KMS-11 (cell line): ENCODE data around the gene MAP3K4.
A peak's percentile ranks its signal among the peaks of the same experiment; 100 is the strongest.

Source experiments
- H2AFZ ChIP-seq: fragments of 200-600 bp; sonication (generic); 2 replicates; pipeline ENCODE4 v1.6.1; 2016; ENCODE audit warnings: antibody characterized with exemption, mixed run types, low read depth
- H3K27ac ChIP-seq: fragments of 200-600 bp; sonication (generic); 2 replicates; pipeline ENCODE4 v1.6.1; 2016; ENCODE audit warnings: mild to moderate bottlenecking, mixed run types
- H3K27me3 ChIP-seq: fragments of 200-600 bp; sonication (generic); 2 replicates; pipeline ENCODE4 v1.6.1; 2017; ENCODE audit warnings: mild to moderate bottlenecking, low read depth, mixed run types, moderate library complexity; ENCODE audit not compliant: insufficient read depth
- H3K36me3 ChIP-seq: fragments of 200-600 bp; sonication (generic); 2 replicates; pipeline ENCODE4 v1.6.1; 2017; ENCODE audit warnings: mild to moderate bottlenecking, mixed run types; ENCODE audit not compliant: insufficient read depth
- H3K4me1 ChIP-seq: fragments of 200-600 bp; sonication (generic); 2 replicates; pipeline ENCODE4 v1.6.1; 2016; ENCODE audit warnings: mild to moderate bottlenecking, low read depth, mixed run types; ENCODE audit not compliant: poor library complexity, severe bottlenecking
- H3K4me2 ChIP-seq: fragments of 200-600 bp; sonication (generic); 2 replicates; pipeline ENCODE4 v1.7.0; 2016; ENCODE audit warnings: mild to moderate bottlenecking, mixed run types
- H3K4me3 ChIP-seq: fragments of 200-600 bp; sonication (generic); IDR thresholded peaks from 2 replicates; pipeline ENCODE4 v1.6.1; 2017; ENCODE audit warnings: low read depth, low read length, mixed read lengths; ENCODE audit not compliant: insufficient read depth
- H3K79me2 ChIP-seq: fragments of 200-600 bp; sonication (generic); 2 replicates; pipeline ENCODE4 v1.6.1; 2016; ENCODE audit warnings: low read depth, mixed run types; ENCODE audit not compliant: insufficient read depth
- H3K9ac ChIP-seq: fragments of 200-600 bp; sonication (generic); 2 replicates; pipeline ENCODE4 v1.6.1; 2016; ENCODE audit warnings: mild to moderate bottlenecking, mixed run types
- H4K20me1 ChIP-seq: fragments of 200-600 bp; sonication (generic); 2 replicates; pipeline ENCODE4 v1.6.1; 2016; ENCODE audit warnings: mild to moderate bottlenecking, mixed run types; ENCODE audit not compliant: insufficient read depth
- TF ChIP-seq, protein P1 (sequence below): fragments of 200-600 bp; sonication (generic); conservative IDR thresholded peaks from 2 replicates; pipeline ENCODE4 v1.6.1; 2017; ENCODE audit warnings: low read depth, mild to moderate bottlenecking, antibody characterized with exemption, low read length, moderate library complexity, mixed read lengths

Gene MAP3K4

DNA sequence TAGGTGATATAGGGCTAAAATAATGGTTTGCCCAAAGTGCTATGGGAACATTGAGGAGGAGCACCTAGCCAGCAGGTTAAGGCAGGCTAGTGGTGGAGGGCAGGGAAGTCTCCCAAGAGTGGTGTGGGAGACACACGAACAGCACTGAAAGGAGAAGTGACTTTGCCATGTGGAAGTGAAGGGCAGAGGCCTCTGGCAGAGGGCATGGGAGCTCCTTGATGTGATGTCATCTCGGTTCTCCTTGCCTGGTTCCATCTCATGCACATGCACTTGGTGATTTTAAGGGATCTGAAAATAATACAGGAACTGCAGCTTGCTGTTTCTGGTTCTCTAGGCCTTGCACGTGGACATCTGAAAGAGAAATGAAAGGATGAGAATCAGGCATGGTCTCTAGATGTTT, 4.7 kb upstream of the MAP3K4 start:
- no peak overlapping the region for H3K27ac ChIP-seq
- H2AFZ ChIP-seq: no peak overlapping the region
- H3K36me3 ChIP-seq: no peaks in the 10 kb centered on the region
- H4K20me1 ChIP-seq: no peaks in the 10 kb centered on the region
- H3K79me2 ChIP-seq: no peaks in the 10 kb centered on the region
- peaks cover 9% of the 10 kb centered on the region for H3K4me1 ChIP-seq
- no peak overlapping the region for H3K4me3 ChIP-seq
- H3K9ac ChIP-seq: no peak overlapping the region
- TF ChIP-seq, protein P1, sequence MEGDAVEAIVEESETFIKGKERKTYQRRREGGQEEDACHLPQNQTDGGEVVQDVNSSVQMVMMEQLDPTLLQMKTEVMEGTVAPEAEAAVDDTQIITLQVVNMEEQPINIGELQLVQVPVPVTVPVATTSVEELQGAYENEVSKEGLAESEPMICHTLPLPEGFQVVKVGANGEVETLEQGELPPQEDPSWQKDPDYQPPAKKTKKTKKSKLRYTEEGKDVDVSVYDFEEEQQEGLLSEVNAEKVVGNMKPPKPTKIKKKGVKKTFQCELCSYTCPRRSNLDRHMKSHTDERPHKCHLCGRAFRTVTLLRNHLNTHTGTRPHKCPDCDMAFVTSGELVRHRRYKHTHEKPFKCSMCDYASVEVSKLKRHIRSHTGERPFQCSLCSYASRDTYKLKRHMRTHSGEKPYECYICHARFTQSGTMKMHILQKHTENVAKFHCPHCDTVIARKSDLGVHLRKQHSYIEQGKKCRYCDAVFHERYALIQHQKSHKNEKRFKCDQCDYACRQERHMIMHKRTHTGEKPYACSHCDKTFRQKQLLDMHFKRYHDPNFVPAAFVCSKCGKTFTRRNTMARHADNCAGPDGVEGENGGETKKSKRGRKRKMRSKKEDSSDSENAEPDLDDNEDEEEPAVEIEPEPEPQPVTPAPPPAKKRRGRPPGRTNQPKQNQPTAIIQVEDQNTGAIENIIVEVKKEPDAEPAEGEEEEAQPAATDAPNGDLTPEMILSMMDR: no peak
- no peaks in the 10 kb centered on the region for H3K27me3 ChIP-seq
- no peak overlapping the region for H3K4me2 ChIP-seq

DNA sequence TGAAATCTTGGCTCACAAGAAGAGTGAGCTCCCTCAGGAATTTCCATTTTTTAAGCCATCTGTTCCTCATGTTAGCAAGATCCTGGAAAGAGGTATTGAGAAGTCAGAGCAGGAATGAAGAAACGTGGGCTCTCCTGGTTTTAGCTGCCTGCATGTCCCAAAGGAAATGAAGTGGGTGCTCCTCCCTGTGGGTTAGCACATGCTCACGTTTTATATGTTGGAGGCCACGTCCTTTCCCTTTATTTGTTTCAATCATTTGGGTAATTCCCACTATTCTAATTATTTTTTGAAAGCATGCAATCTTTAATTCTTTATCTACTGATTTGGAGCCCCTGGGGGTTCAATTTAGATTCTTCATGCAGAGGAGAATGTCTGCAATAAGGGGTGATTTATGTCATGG, 4.3 kb upstream of the MAP3K4 start:
- Histone ChIP-seq H3K4me1 (peaks cover 9% of the 10 kb centered on the region), H3K27ac (no peak overlapping the region), H3K4me2 (no peak overlapping the region), H4K20me1 (no peaks in the 10 kb centered on the region), H3K36me3 (no peaks in the 10 kb centered on the region), H3K4me3 (no peak overlapping the region), H3K79me2 (no peaks in the 10 kb centered on the region; the same call in 1 of the 2 replicates), H3K9ac (no peak overlapping the region), H2AFZ (no peak overlapping the region), H3K27me3 (no peaks in the 10 kb centered on the region)
- TF ChIP-seq, protein P1: no peak

DNA sequence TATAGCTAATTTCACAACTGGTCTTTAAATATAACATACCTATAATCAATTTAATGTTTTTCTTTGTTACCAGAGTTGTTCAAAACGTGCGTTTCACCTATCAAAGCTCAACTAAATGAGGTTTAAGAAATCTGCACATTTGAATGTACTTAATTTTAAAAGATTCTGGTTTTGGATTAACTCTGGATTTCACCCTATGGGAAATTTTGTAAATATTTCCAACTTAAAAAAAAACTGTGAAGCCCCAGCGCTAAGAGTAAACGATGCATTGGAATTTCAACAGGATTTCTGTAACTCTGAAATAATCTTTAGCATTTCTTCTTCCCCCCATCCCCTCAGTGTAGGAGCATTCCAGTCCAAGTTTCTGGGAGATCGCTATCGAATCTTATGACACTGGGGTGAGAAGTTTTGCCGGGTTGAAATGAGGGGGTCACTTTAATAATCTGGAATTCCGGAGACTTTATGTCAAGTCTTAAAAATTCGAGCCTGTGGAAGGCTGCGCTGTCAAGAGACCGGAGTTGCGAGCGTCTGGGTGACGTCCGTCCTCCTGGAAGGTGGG, 643 bp upstream of the MAP3K4 start:
- Histone ChIP-seq H3K36me3 (no peaks in the 10 kb centered on the region), H3K4me1 (peaks cover 40% of the 10 kb centered on the region), H3K79me2 (peaks cover 30% of the 10 kb centered on the region), H2AFZ (peak overlapping the region; percentile 72), H3K27me3 (no peaks in the 10 kb centered on the region), H4K20me1 (peaks cover 11% of the 10 kb centered on the region), H3K4me2 (peak overlapping the region; percentile 91), H3K4me3 (no peak overlapping the region), H3K27ac (peak overlapping the region; percentile 84), H3K9ac (peak overlapping the region; percentile 86)
- TF ChIP-seq, protein P1: no peak

DNA sequence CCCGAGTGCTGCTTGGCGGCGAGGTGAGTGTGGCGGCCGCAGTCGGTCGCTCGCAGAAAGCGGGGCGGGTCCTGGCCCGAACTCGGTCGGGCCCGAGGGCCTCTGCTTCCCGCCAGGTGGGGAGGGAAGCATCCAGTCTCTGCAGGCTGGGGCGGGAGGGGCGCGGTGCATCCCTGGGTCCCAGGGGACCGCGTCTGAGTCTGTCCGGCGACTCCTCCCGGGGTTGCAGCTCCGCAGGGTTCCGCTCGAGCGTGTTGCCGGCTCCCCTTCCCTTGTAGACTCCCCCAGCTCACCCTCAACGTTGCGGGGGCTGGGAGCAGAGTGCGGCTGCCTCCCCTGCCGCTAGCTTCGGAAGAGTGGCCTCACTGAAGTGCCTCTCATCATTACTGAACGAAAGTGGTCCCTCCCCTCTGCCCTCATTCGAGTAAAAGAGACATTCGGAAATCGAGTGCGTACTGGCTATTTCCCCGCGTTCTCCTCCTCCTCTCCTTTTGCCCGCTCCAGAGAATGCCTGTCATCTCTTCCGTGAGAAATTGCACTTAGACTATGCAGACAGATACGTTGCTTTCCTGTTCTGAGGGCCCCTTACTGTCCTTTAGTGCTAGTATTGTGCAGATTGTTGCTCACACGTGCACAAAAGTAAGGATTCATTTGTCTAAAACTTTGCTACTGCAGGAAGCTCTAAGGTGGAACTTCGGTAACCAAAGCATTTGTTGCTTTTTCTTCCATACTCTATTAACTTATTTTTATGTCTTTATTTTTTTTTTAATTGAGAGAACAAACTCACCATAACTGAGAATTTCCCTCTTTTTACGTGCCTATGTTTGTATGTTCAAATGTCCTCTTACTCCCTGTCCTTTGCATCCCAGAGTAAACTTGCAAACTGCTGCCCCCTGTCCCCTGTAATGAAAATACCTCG, 751 bp downstream of the MAP3K4 start:
- Histone ChIP-seq H4K20me1 (peaks cover 11% of the 10 kb centered on the region), H3K9ac (peak overlapping the region; percentile 86), H3K27me3 (no peaks in the 10 kb centered on the region), H3K4me2 (peak overlapping the region; percentile 58), H3K79me2 (peaks cover 44% of the 10 kb centered on the region), H2AFZ (peak overlapping the region; percentile 72), H3K27ac (peak overlapping the region; percentile 84), H3K4me3 (no peak overlapping the region), H3K4me1 (peaks cover 54% of the 10 kb centered on the region), H3K36me3 (no peaks in the 10 kb centered on the region)
- TF ChIP-seq, protein P1: peak; percentile 70
